ENCODE data around the gene CUEDC1. TPM values are rescaled to one million over a fixed set of nuclear protein-coding genes. Genes with fewer than 3 reads are reported as not detected.

The CUEDC1 gene
- total and polyA plus RNA-seq, 2 of the 13 experiments (the other 11 are each of a cell fraction or from before 2014, with no cell fraction given): 7.4 to 12.9 TPM

DNA sequence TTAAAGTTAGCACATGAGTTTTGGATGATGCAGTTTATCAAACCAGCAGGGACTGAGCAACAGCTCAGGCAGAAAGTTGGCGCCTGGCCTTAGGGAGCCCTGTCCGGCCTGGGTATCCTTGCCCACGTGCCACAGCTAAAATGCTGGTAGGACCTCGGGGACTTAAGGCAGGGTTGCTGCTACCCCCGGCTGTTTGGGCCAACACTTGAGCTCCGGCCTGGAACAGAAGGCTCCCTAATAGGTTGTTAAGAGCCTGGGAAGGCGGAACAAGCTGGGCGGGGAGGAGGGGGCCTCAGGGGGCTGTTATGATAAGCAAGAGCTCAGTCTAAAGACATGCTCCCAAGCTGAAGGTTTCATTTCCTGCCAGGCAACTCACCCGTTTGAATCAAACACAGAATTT lies 39.7 kb downstream of the CUEDC1 start:
- no peak for ATAC-seq
- no TSS peak for BruUV-seq (replicated peaks)
- ChIA-PET CTCF (ENCODE audit: low intra/inter-chr PET ratio, low total read pairs) (no interaction called here), POLR2A (no interaction called here)
- Histone ChIP-seq H3K36me3 (replicated peaks in 1 of 2; ENCODE audit: control insufficient read depth in 1 of 2, insufficient read depth in 2 of 2, low read length in 2 of 2) (no peaks in the 10 kb centered on the region), H3K4me3 (replicated peaks in 1 of 3; ENCODE audit: insufficient read depth in 1 of 3, low read depth in 2 of 3, low read length in 3 of 3) (no peak overlapping the region), H3K4me1 (ENCODE audit: insufficient read depth, low read length) (peaks cover 49% of the 10 kb centered on the region), H3K4me2 (ENCODE audit: low read depth, low read length) (no peak overlapping the region), H3K79me2 (ENCODE audit: insufficient read depth, low read length) (no peaks in the 10 kb centered on the region), H3K27me3 (ENCODE audit: control insufficient read depth in 1 of 2, insufficient read depth in 2 of 2, low read length in 2 of 2) (no peaks in the 10 kb centered on the region), H2AFZ (ENCODE audit: low read length) (no peak overlapping the region), H3K9ac (ENCODE audit: insufficient read depth, low read depth, low read length) (no peak overlapping the region), H3K27ac (ENCODE audit: extremely low read length, insufficient read depth, low read length) (no peak overlapping the region), H3K9me3 (ENCODE audit: low read length) (no peaks in the 10 kb centered on the region), H4K20me1 (ENCODE audit: insufficient read depth, low read length) (no peaks in the 10 kb centered on the region)
- DNase-seq (ENCODE audit: low spot score): no peak
- in situ Hi-C loops (cut with HindIII; ENCODE audit: extremely low pct_ligation_motif_present, low pct_unique_long_range_greater_than_20kb): no loop called here
- intact Hi-C loops (cut with micrococcal nuclease; ENCODE audit: unreplicated experiment): no loop called here
- TF ChIP-seq KAT8 (CRISPR knock-in tag; IDR thresholded peaks at IDR 0.05) (no peak), CBX2 (IDR thresholded peaks at IDR 0.05; ENCODE audit: low read depth, low read length) (no peak), CBX2 (CRISPR knock-in tag; IDR thresholded peaks at IDR 0.05; ENCODE audit: low read depth) (no peak), ZNF556 (CRISPR knock-in tag; IDR thresholded peaks at IDR 0.05; ENCODE audit: borderline replicate concordance) (no peak), DMAP1 (CRISPR knock-in tag; IDR thresholded peaks at IDR 0.05) (no peak)
- no peak for FAIRE-seq
- 89% methylated on average over 9 of the region's 9 CpGs for WGBS (ENCODE audit: low lambda C conversion rate)

GRCh38 chr17:57914273-57915142 lies 40.7 kb downstream of the CUEDC1 start:
- ChIA-PET CTCF (ENCODE audit: low intra/inter-chr PET ratio, low total read pairs) (no interaction called here), POLR2A (no interaction called here)
- no peaks in the 10 kb centered on the region for H3K79me2 ChIP-seq (ENCODE audit: insufficient read depth, low read length)
- BruUV-seq (replicated peaks): no TSS peak
- ATAC-seq: no peak
- H4K20me1 ChIP-seq (ENCODE audit: insufficient read depth, low read length): no peaks in the 10 kb centered on the region
- no peaks in the 10 kb centered on the region for H3K9me3 ChIP-seq (ENCODE audit: low read length)
- H2AFZ ChIP-seq (ENCODE audit: low read length): no peak overlapping the region
- no peak for DNase-seq (ENCODE audit: low spot score)
- intact Hi-C loops (cut with micrococcal nuclease; ENCODE audit: unreplicated experiment) (no loop called here), in situ Hi-C loops (cut with HindIII; ENCODE audit: extremely low pct_ligation_motif_present, low pct_unique_long_range_greater_than_20kb) (no loop called here)
- no peaks in the 10 kb centered on the region for H3K36me3 ChIP-seq (replicated peaks in 1 of 2; ENCODE audit: control insufficient read depth in 1 of 2, insufficient read depth in 2 of 2, low read length in 2 of 2)
- no peaks in the 10 kb centered on the region for H3K27me3 ChIP-seq (ENCODE audit: control insufficient read depth in 1 of 2, insufficient read depth in 2 of 2, low read length in 2 of 2)
- H3K9ac ChIP-seq (ENCODE audit: insufficient read depth, low read depth, low read length): no peak overlapping the region
- peaks cover 60% of the 10 kb centered on the region for H3K4me1 ChIP-seq (ENCODE audit: insufficient read depth, low read length)
- WGBS (ENCODE audit: low lambda C conversion rate): 75% methylated on average over 4 of the region's 5 CpGs
- H3K4me2 ChIP-seq (ENCODE audit: low read depth, low read length): no peak overlapping the region
- H3K27ac ChIP-seq (ENCODE audit: extremely low read length, insufficient read depth, low read length): no peak overlapping the region
- FAIRE-seq: no peak
- no peak overlapping the region for H3K4me3 ChIP-seq (replicated peaks in 1 of 3; ENCODE audit: insufficient read depth in 1 of 3, low read depth in 2 of 3, low read length in 3 of 3)
- TF ChIP-seq, protein P1, sequence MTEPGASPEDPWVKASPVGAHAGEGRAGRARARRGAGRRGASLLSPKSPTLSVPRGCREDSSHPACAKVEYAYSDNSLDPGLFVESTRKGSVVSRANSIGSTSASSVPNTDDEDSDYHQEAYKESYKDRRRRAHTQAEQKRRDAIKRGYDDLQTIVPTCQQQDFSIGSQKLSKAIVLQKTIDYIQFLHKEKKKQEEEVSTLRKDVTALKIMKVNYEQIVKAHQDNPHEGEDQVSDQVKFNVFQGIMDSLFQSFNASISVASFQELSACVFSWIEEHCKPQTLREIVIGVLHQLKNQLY (CRISPR knock-in tag; IDR thresholded peaks at IDR 0.05): no peak
- TF ChIP-seq CENPBD1 (CRISPR knock-in tag; IDR thresholded peaks at IDR 0.05; ENCODE audit: borderline replicate concordance, low read depth): no peak
- TF ChIP-seq MAFG (CRISPR knock-in tag; IDR thresholded peaks at IDR 0.05): no peak
- TF ChIP-seq, protein P2, sequence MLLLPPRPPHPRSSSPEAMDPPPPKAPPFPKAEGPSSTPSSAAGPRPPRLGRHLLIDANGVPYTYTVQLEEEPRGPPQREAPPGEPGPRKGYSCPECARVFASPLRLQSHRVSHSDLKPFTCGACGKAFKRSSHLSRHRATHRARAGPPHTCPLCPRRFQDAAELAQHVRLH (CRISPR knock-in tag; IDR thresholded peaks at IDR 0.05; ENCODE audit: borderline replicate concordance, low read depth): no peak

All from HepG2 (cell line).